Measurements from ENCODE around the gene NECTIN1. TPM values are rescaled to one million over a fixed set of nuclear protein-coding genes. Genes with fewer than 3 reads are reported as not detected.

NECTIN1 gene
- total and polyA plus RNA-seq, 2 of the 4 experiments (the other 2 are of a cell fraction): 2.3 to 4.2 TPM

GRCh38 chr11:119663279-119663678 lies 65.7 kb downstream of the NECTIN1 start:
- CTCF ChIA-PET: interaction anchor here (1.3 kb wide), 1 partner anchor 66 kb away, joined by 5 read pairs; no protein-coding TSS in a partner anchor
- Histone ChIP-seq H3K4ac (ENCODE audit: low read depth, low read length) (no peak overlapping the region), H3K14ac (replicated peaks; ENCODE audit: low read depth, low read length) (no peak overlapping the region), H3K9me1 (ENCODE audit: insufficient read depth, low read length) (no peaks in the 10 kb centered on the region), H2BK20ac (ENCODE audit: low read depth, low read length) (no peak overlapping the region), H3K18ac (ENCODE audit: low read depth, low read length) (no peak overlapping the region), H3K56ac (ENCODE audit: extremely low read depth, insufficient read depth, low read length) (no peak overlapping the region), H2AK9ac (replicated peaks; ENCODE audit: low read depth, low read length, poor library complexity) (no peak overlapping the region), H4K8ac (ENCODE audit: low read depth in 2 of 2, low read length in 2 of 2) (no peak overlapping the region), H2AFZ (replicated peaks; ENCODE audit: low read length, poor library complexity) (no peak overlapping the region), H2BK15ac (ENCODE audit: low read depth, low read length) (no peak overlapping the region), H3K27me3 (ENCODE audit: control insufficient read depth, insufficient read depth, low read length) (peaks cover 4% of the 10 kb centered on the region), H4K5ac (ENCODE audit: low read depth, low read length) (no peak overlapping the region), H4K20me1 (ENCODE audit: insufficient read depth, low read length) (0 out of 2 replicates have a peak, but pooled peaks cover 5% of the 10 kb centered on the region), H3K23ac (ENCODE audit: low read depth, low read length) (no peak overlapping the region), H2BK120ac (ENCODE audit: low read depth, low read length) (no peak overlapping the region), H3K79me1 (ENCODE audit: low read depth in 1 of 2, low read length in 2 of 2) (no peaks in the 10 kb centered on the region), H3K4me1 (ENCODE audit: control insufficient read depth, insufficient read depth, low read length) (no peaks in the 10 kb centered on the region; the same call in 1 of the 2 replicates), H3K4me2 (ENCODE audit: low read depth, low read length) (no peak overlapping the region), H3K4me3 (ENCODE audit: insufficient read depth, low read depth, low read length) (no peak overlapping the region), H3K36me3 (ENCODE audit: control insufficient read depth, insufficient read depth, low read length) (no peaks in the 10 kb centered on the region), H3K27ac (ENCODE audit: insufficient read depth, low read length) (no peak overlapping the region), H2AK5ac (ENCODE audit: low read depth, low read length) (no peak overlapping the region), H3K9me3 (ENCODE audit: control insufficient read depth, insufficient read depth, low read length) (no peaks in the 10 kb centered on the region), H3K9ac (ENCODE audit: low read depth, low read length) (no peak overlapping the region), H2BK5ac (ENCODE audit: low read depth, low read length, poor library complexity, severe bottlenecking) (no peak overlapping the region), H4K91ac (ENCODE audit: insufficient read depth, low read depth, low read length) (no peak overlapping the region)
- intact Hi-C loops (cut with micrococcal nuclease): no loop called here
- BruUV-seq (replicated peaks): no TSS peak
- dilution Hi-C loops (cut with HindIII; ENCODE audit: low sequenced_read_pairs, unreplicated experiment): no loop called here
- no peak for ATAC-seq (ENCODE audit: low read depth)
- in situ Hi-C loops (cut with MboI; ENCODE audit: low sequenced_read_pairs): no loop called here
- POLR2A ChIA-PET (ENCODE audit: unreplicated experiment): no interaction called here
- TF ChIP-seq CHD1 (IDR thresholded peaks at IDR 0.05; ENCODE audit: low read depth, low read length) (no peak), CEBPB (IDR thresholded peaks at IDR 0.05; ENCODE audit: low read depth, low read length) (no peak), MXI1 (IDR thresholded peaks at IDR 0.05; ENCODE audit: borderline replicate concordance, low read depth, low read length) (no peak), POLR2A (IDR thresholded peaks at IDR 0.05; ENCODE audit: low read depth, low read length) (no peak), SMC3 (IDR thresholded peaks at IDR 0.05; ENCODE audit: low read depth, low read length) (no peak), RAD21 (IDR thresholded peaks at IDR 0.05; ENCODE audit: low read length) (no peak), RFX5 (IDR thresholded peaks at IDR 0.05; ENCODE audit: low read depth, low read length) (no peak), FOS (IDR thresholded peaks at IDR 0.05; ENCODE audit: low read depth, low read length) (no peak), MAZ (IDR thresholded peaks at IDR 0.05; ENCODE audit: borderline replicate concordance, low read depth, low read length) (no peak), RCOR1 (IDR thresholded peaks at IDR 0.05; ENCODE audit: insufficient replicate concordance, low read length) (no peak), BHLHE40 (IDR thresholded peaks at IDR 0.05; ENCODE audit: low read depth, low read length) (no peak), MAFK (IDR thresholded peaks at IDR 0.05; ENCODE audit: low read depth, low read length) (no peak), ELK1 (IDR thresholded peaks at IDR 0.05; ENCODE audit: borderline replicate concordance, low read depth, low read length) (no peak), NFE2L2 (IDR thresholded peaks at IDR 0.05; ENCODE audit: low read depth, low read length) (no peak)
- TF ChIP-seq, protein P1, sequence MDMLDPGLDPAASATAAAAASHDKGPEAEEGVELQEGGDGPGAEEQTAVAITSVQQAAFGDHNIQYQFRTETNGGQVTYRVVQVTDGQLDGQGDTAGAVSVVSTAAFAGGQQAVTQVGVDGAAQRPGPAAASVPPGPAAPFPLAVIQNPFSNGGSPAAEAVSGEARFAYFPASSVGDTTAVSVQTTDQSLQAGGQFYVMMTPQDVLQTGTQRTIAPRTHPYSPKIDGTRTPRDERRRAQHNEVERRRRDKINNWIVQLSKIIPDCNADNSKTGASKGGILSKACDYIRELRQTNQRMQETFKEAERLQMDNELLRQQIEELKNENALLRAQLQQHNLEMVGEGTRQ (IDR thresholded peaks at IDR 0.05; ENCODE audit: low read depth, low read length): no peak
- TF ChIP-seq, protein P2, sequence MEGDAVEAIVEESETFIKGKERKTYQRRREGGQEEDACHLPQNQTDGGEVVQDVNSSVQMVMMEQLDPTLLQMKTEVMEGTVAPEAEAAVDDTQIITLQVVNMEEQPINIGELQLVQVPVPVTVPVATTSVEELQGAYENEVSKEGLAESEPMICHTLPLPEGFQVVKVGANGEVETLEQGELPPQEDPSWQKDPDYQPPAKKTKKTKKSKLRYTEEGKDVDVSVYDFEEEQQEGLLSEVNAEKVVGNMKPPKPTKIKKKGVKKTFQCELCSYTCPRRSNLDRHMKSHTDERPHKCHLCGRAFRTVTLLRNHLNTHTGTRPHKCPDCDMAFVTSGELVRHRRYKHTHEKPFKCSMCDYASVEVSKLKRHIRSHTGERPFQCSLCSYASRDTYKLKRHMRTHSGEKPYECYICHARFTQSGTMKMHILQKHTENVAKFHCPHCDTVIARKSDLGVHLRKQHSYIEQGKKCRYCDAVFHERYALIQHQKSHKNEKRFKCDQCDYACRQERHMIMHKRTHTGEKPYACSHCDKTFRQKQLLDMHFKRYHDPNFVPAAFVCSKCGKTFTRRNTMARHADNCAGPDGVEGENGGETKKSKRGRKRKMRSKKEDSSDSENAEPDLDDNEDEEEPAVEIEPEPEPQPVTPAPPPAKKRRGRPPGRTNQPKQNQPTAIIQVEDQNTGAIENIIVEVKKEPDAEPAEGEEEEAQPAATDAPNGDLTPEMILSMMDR (conservative IDR thresholded peaks at IDR 0.05; ENCODE audit: low read depth, low read length): no peak
- WGBS, 2 experiments (ENCODE audit: extremely low coverage in 2 of 2, insufficient read length in 1 of 2): no CpG with 5 or more reads among the region's 4 CpGs
- DNase-seq: no peak

All from IMR-90 (cell line).